GM18858 (cell line): Measurements from ENCODE around the gene RYR3.

Experiments
- ATAC-seq: cut with Tn5 transposase; IDR thresholded peaks from one replicate; pipeline ENCODE4 v1.9.1; 2021; ENCODE audit not compliant: unreplicated experiment

The RYR3 gene

DNA sequence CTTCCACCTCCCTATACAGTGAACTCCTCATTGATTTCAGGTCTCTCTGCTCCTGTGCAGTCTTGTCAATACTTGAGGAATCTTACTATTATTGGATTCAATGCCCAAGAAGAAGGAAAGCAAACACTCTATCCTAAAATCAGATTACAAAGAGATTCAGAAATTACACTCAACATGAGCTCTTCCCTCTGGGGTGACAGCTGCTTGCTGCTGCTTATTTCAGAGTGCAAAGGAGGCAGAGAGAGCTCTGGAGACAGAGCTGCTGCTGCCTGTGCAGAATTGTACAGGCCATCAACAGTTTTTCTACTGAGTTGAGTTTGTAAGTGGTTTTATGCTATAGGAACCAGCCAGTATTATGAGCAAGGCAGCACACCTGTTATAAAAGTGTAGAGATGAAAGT, 7.1 kb downstream of the RYR3 start:
- no peak for ATAC-seq

DNA sequence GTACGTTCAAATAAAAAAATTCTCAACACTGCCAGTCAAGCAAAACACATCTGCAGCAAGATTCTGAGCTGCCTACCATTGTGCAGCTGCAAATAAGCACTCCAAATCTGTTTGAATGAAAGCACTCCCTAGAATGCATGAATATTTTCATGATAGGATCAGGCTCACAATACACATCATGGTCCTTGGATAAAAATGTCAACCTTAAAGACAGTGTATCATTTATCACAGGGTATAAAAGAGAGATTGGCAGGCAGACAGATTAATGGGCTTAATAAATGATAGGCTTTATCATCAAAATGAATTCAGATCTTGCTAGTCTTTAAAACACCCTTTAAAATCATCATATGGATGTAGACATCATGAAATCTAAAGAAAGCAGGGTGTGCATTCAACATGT, 9.2 kb downstream of the RYR3 start:
- no peak for ATAC-seq

DNA sequence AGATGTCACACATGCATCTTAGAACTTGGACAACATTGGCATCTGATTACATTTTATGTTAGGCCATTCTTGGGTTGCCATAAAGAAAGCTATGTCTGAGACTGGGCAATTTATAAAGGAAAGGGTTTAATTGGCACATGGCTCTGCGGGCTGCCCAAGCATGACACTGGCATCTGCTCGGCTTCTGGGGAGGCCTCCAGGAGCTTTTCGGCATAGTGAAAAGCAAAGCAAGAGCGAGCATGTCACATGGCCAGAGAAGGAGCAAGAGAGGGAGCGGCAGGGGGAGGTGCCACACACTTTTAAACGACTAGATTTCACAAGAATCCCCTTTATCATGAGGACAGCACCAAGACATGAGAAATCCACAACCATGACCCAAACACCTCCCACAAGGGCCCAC, 11.3 kb downstream of the RYR3 start:
- ATAC-seq, result no peak

DNA sequence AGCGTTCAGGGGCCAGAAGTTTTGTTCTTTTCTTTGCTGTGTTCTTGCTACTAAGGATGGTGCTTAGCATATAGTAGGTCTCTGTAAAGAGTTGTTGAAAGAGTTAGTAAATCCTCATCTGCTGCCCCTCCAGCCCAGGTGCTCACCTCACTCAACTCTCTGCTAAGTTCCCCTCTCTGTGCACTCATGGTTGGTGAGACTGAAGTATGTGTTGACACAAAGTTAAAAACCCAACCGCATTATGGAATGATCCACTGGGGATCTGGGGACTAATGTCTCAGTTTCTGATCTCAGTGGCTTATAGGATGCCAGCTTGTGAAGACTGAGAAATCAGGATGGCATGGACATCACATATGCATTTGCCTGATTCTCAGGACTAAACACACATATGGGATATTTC, 13.8 kb downstream of the RYR3 start:
- no peak for ATAC-seq

DNA sequence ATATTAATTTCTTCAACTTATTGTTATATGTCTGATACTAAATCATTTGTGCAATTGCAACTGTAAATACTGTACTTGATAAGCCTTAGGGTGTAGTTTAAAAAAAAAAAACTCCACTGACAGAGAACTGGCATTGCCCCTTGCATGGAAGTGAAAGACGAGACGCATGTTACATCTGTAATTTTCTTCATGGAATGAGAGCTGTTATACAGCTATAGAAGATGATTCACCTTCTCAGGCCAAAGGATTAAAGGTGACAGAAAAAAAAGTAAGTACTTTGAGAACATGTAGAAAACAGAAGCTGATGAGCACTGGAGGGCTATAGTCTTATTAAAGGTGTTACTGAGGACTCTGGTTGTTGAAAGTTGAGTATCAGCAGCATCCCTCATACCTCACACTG, 16.1 kb downstream of the RYR3 start:
- ATAC-seq, result no peak

DNA sequence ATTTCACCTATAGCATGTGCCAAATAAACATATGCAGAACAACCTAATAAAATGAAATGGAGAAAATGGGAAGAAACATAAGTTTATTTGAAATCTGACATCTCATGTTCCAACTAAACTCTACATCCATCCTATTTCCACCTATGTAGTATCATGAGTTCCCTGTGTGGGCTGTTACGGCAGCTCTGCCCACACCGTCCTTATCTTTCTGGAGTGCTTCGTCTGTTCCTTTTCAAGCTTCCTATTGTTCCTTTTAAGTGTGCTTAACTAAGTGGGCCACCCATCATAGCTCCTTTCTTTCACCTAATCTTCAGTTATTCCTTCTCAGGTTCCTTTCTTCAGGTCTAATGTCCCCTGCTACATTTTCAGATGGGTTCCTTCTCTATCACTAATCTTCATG, 17.3 kb downstream of the RYR3 start:
- no peak for ATAC-seq

DNA sequence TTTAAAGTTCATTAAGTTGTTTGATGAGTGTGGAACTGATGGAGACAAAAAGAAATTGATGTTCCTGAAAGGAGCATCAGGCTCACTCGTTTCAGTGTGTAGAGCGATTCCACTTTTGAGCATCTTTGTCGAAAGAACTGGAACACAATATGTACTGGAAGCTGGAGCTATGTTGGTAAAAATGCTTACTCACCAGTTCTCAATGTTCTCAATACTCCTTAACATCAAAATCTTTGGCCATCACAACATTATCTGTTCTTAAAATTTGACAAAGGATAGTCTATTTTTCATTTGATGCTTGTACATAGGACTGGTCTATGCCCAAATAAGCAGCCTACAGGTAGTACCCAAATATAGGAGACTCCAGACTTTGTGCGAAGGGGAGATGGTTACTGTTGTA, 18.7 kb downstream of the RYR3 start:
- ATAC-seq, result no peak

DNA sequence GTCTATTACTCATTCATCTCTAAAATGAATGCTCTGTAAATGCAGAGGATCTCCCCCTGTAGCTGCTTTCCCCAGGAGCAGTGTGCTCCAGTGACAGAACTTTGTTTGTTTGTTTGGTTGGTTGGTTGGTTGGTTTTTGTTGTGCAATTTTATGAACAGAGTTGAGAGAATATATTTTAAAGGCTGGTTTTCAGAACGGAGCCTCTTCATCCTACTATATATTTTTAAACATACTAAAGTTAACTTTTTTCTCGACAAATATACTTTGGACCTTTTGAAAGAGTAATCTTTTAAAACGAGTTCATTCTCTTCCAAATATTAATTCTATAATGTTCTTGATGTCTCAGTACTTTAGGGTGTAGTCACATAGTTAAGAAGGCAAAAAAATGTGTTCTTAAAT, 20.2 kb downstream of the RYR3 start:
- no peak for ATAC-seq

DNA sequence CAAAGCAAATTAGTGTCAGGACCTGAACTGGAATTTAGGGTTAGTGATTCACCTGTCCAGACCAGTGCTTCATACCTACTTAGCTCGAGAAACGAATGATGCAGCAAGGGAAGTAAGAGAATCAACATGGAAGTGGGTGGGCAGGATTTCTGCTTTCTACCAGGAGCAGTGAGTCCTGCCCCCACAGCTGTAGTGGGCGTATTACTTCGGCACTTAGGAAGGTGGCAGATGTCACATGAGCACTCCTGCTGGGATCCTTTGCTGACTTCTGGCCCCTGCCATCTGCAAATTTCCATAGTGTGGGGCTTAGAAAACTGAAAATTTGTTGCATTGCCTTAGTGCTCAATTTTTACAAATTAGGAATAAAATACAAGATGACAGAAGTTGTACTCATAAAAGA, 31.2 kb downstream of the RYR3 start:
- ATAC-seq, result no peak

DNA sequence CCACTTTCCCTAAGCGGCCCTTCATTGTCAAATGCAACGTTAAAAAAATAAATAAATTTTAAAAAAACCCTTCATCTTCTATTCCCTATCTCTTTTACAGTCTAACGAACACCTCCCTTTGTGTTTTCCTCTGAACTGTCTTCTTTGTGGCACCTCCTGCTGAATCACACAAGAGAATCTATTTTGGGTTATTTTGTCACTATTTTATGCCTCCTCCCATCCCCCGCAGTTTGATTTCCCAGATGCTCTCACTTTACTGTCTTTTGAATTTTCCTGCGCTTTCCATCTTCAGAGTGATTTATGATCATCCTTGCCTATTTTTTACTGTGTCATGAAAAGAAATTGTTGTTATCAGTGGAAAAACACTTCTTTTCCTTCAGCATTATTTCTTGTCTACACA, 32.5 kb downstream of the RYR3 start:
- ATAC-seq, result no peak

DNA sequence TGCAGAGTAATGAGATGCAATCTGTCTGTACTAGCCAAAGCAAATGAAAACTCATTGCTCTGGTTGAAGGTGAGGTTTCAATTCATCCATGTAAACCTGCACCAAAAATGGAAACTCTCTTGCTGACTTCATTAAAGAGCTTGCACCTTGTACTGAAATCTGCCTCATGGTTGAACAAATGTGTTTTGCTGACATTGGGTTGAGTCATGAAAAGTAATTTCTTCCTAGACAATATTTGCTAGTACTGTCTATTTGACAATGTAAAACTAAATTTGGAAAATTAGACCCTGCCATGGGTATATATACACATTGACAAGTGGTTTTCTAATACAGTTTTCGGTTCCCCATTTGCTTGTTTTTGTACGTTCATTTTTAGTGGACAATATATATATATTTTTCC, 33.3 kb downstream of the RYR3 start:
- no peak for ATAC-seq

DNA sequence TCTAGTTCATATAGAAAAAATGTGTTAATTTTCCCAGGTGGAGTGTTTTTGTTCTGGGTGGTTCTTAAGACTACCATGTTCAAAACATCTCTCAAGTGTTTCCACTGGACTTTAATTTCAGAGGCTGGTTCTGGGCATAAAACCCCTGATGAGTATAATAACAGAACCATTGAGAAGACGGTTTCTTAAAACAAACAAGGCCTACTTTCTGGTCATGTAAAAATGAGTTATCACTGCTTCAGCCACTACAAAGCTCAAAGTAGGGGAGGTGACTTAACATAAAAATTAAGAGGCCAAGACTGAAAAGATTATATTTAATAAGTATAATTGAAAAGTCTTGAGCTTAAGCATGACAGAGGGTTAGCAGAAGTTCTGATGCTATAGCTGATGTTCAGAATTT, 33.8 kb downstream of the RYR3 start:
- ATAC-seq, result no peak

DNA sequence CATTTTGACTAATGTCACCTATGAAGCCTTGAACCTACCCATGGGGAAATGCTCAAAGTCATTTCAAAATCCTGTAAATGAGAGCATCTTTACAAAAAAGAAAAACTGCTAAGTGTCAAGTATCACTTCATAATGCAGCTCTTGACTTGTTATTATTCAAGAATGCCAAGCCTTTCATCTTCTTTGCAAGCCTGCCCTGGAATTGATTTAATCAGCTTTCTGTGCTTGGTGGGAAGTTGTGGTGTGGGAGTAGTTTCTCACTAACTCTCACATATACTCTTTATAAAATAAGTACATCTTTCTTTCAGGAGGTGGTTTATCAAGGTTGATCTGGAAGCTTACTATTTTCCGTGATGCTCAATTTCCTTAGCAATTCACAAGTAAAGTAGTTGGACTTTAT, 43.6 kb downstream of the RYR3 start:
- no peak for ATAC-seq

DNA sequence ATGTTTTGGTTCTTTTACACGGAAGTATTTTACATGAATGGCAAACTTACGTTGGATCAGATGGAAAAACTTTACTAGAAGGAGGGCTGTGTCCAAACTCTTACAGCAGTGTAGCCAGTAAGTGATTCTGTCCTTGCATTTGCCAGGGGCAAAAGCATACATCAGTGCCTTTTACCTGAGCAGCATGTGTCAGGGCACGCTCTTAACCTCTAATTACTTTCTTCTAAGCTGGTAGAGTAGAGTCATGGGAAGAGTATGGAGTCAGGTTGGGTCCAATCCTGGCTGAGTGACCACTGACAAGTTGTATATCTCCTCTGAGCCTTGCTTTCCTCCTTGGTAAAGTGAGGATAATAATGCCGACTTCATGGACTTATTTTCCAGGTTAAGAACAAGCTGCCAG, 47.1 kb downstream of the RYR3 start:
- no peak for ATAC-seq

DNA sequence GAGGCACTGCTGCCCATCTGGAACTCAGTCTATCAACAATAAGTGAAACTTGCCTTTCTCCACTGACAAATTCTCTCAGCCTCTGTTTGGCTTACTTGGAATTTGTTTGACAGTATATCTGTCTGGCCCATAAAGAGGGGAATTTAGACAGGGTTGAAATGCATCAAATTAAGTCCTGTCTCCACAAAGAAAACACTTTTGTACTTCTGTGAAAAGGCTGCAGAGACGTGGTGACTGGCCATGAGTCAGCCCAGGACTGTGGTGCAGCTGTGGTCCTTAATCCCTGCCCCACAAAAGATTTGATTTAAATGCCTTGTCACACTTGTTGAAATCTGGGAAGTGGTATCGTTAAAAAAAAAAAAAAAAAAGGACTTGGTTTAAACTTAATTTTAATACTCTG, 47.5 kb downstream of the RYR3 start:
- ATAC-seq, result no peak

DNA sequence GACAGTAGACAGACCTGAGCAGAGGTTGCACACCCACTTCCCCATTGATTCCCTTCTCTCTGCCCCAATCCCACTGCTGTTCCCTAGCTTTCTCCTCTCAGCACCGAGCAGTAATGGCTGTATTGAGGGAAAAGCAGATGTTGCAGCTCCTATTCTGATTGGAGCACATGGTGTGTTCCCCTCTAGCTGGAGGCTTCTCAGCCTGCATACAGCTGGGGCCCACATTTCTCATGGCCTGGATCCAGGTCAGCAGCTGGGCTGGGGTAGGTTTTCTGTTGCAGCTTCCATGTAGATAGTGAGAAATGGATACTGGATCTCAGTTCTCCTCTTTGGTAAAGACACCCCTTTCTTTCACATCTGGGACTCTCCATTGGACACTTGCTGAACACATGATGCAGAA, 50.1 kb downstream of the RYR3 start:
- no peak for ATAC-seq

DNA sequence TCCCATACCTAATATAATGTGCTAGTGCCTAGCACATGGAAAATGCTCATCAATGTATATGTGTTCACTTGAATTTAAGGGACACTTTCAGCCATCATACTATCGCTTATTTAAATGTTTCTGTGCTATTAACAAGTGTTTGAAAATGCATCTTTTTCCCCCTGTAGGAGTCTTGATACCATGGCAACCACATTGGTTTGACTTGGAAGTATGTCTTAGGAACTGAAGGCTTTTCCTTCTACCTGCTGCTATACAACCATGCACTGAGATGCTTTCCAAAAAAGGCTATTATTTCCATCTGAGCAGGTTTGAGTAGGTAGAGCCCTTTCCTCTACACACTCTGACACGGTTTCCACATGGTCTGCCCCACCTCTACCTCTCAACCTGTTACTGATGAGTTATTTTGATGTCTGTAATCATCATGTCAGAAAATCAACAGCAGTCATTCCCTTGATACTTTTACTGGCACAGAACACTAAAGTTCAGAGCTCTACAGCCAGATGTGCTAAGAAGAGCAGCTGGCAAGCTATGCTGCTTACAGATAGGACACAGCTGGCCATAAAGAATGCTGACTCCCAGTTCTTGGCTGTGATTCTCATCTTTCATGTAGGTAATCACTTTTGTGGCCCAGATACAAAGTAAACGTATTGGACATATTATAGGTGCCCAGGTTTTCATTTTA, 59.3 kb downstream of the RYR3 start:
- ATAC-seq, result no peak

DNA sequence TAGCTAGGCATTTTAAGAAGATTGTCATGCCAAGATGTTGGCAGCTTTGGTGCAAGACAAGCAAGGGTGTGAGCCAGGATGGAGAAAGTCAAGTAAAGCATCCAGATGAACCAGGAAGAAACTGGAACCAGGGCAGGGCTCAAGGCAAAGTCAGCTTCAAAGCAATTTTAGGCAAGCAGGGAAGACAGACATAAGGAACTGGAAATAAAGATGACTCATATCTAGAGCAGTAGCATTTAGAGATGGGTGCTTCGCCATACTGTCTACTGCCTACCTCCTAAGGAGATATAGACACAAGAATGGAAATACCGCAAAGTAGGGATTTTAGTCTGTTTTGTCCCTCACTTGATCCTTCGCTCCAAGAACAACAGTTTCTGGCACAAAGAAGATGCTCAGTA, 59.9 kb downstream of the RYR3 start:
- no peak for ATAC-seq

DNA sequence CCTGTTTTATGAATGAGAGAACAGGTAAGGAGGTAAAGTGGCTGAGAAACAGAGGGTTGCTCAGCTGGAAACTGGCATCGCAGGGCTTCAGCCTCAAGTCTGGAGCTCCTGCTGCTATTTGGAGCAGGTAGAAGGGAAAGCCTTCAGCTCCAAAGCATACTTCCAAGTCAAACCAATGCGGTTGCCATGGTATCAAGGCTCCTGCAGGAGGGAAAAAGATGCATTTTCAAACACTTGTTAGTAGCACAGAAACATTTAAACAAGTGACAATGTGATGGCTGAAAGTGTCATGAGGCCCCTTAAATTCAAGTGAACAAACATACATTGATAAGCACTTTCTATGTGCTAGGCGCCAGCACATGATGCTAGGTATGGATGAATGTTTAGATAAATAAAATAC, 60.4 kb downstream of the RYR3 start:
- no peak for ATAC-seq

DNA sequence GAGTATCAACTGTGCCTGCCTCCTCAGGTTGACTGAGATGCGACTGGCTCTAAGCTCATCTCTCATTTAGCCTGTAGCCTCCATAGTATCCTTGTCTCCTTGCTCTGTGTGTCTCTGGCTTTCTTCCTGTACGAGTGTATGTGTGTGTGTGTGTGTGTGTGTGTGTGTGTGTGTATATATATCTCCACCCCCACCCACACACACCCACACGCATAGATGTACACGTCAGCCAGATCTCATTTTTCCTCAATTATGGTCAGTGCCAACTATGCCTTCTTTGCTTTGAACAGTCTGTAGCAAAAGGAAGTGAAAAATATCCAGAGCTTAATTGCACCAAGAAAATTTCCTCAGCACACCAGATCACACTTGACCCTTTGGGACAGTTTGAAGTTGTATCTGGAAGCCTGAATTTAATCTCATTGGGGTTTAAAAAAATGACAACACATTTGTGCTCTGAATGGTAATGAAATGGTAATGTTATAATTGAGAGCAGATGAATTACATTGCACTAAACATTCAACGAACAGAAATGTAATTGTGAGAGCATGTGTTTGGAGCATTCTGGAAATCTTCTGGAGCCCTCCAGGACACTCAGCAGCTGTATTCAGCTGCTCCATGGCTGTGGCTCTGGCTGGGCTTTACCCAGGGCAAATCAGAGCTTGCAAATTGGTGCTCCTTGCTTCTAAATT, 63.6 kb downstream of the RYR3 start:
- ATAC-seq, result no peak

DNA sequence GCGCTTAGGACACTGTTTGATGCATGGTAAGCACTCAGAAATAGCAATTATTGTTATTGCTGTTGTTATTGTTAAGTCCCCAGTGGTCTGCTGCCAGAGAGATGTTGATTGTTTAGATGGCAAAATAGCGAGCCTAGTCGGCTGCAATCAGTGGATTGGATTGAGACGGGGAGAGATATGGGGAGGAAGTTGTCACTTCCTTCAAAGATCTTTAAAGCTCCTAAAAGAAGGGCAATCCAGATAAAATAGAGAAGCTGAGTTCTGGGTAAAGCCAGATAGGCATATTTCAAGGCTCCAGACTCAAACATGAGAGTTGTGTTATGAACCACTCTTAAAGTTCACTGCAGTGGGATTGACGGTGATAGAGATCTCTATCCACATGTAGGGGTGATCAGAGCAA, 64.5 kb downstream of the RYR3 start:
- no peak for ATAC-seq

DNA sequence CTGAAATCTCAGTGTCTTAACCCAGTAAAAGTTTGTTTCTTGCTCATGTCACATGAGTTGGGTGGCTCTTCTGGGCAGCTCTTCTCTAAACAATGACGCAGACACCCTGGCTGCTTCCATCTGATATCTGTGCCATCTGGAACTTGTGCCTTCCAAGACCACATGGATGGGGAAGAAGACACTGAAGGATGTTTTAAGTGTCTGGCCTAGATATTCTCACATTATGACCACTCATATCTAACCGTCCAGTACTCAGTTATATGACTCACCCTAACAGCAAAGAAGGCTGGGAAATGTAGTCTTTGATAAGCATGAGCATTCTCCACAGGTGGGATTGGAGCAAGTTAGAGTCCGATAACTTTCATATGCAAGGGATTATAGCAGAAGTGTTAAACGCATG, 66.4 kb downstream of the RYR3 start:
- no peak for ATAC-seq

DNA sequence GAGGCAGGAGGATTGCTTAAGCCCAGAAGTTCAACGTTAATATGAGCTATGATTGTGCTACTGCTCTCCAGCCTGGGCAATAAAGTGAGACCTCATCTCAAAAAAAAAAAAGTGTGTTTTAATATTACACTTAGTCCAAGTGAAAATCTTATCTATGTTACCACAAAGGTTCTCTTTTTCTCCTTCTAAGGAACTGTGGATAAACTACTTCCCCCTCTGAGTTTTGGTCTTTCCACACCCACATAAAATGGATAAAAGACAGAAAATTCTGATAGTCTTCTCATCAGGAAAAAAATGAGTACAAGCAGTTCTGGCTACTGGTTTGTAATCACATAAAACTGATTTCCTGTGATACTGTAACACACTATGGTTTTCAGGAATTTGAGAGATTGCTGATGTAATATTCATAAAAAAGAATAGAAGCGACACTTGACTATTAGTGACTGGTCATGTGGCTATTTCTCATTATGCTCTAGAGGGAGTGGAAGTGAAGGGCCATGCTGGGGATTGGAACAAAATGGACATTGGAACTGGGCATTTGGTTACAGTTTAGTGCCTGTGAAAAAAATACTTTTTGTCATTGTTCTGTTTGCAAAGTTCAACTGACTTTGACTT, 68.2 kb downstream of the RYR3 start:
- ATAC-seq, result no peak
